Neutrophil (primary cell): ENCODE results near the gene GRXCR2.

Experiments used
- H3K27ac ChIP-seq: fragments of 200-600 bp; sonication (generic); 2 replicates; pipeline ENCODE4 v1.5.1; 2016; ENCODE audit warnings: mild to moderate bottlenecking, moderate library complexity
- H3K27me3 ChIP-seq: fragments of 200-600 bp; sonication (generic); 2 replicates; pipeline ENCODE4 v1.6.0; 2016; ENCODE audit warnings: mild to moderate bottlenecking
- H3K36me3 ChIP-seq: fragments of 200-600 bp; sonication (generic); 2 replicates; pipeline ENCODE4 v1.5.1; 2017
- H3K4me1 ChIP-seq, 2 experiments: fragments of 200-600 bp in 1 of 2; sonication (generic) in 1 of 2; 1 replicate in 1 of 2; 2 replicates in 1 of 2; pipeline versions ENCODE4 v1.5.1 to v1.6.1; 2013 to 2016; ENCODE audit warnings: low read depth in 1 of 2, low read length in 1 of 2, mild to moderate bottlenecking in 1 of 2, moderate library complexity in 1 of 2; ENCODE audit not compliant: control insufficient read depth in 1 of 2, insufficient read depth in 1 of 2
- H3K4me3 ChIP-seq, 2 experiments: fragments of 200-600 bp in 1 of 2; sonication (generic) in 1 of 2; 1 replicate in 1 of 2; 2 replicates in 1 of 2; pipeline ENCODE4 v1.5.1; 2013 to 2016; ENCODE audit warnings: low read depth in 1 of 2, low read length in 1 of 2, mild to moderate bottlenecking in 1 of 2, moderate library complexity in 1 of 2
- H3K9me3 ChIP-seq: fragments of 200-600 bp; sonication (generic); 2 replicates; pipeline ENCODE4 v1.5.1; 2016
- CTCF ChIP-seq: fragments of 200-600 bp; sonication (generic); IDR thresholded peaks from 2 replicates; pipeline ENCODE4 v1.5.1; 2016; ENCODE audit warnings: antibody characterized with exemption

The GRXCR2 gene

GRCh38 chr5:145829708-145830361 is 43.0 kb downstream of the GRXCR2 start:
- H3K27me3 ChIP-seq = no peaks in the 10 kb centered on the region
- H3K36me3 ChIP-seq = no peaks in the 10 kb centered on the region
- H3K4me3 ChIP-seq = no peak overlapping the region
- H3K9me3 ChIP-seq = no peaks in the 10 kb centered on the region
- H3K27ac ChIP-seq = no peak overlapping the region
- peaks cover 3 to 4% of the 10 kb centered on the region in 2 experiments for H3K4me1 ChIP-seq
- TF ChIP-seq CTCF = no peak

- Histone ChIP-seq H3K27me3 (no peaks in the 10 kb centered on the region), H3K36me3 (no peaks in the 10 kb centered on the region), H3K9me3 (no peaks in the 10 kb centered on the region), H3K27ac (no peak overlapping the region), H3K4me1 (no peaks in the 10 kb centered on the region), H3K4me3 (no peak overlapping the region)
- no peak for TF ChIP-seq CTCF
These were observed 45.7 kb downstream of the GRXCR2 start for GRCh38 chr5:145826895-145827674.

- no peaks in the 10 kb centered on the region for H3K4me1 ChIP-seq
- no peak for TF ChIP-seq CTCF
- no peaks in the 10 kb centered on the region for H3K9me3 ChIP-seq
- H3K27me3 ChIP-seq = no peaks in the 10 kb centered on the region
- H3K27ac ChIP-seq = no peak overlapping the region
- no peak overlapping the region for H3K4me3 ChIP-seq
- no peaks in the 10 kb centered on the region for H3K36me3 ChIP-seq
These were observed 47.0 kb downstream of the GRXCR2 start for GRCh38 chr5:145825751-145826180.

- Histone ChIP-seq H3K4me3 (no peak overlapping the region), H3K27me3 (no peaks in the 10 kb centered on the region), H3K36me3 (no peaks in the 10 kb centered on the region), H3K9me3 (no peaks in the 10 kb centered on the region), H3K27ac (no peak overlapping the region), H3K4me1 (no peaks in the 10 kb centered on the region)
- TF ChIP-seq CTCF = no peak
These were observed 48.8 kb downstream of the GRXCR2 start for GRCh38 chr5:145824040-145824439.

- Histone ChIP-seq H3K9me3 (no peaks in the 10 kb centered on the region), H3K27ac (no peak overlapping the region), H3K4me3 (no peak overlapping the region), H3K4me1 (no peaks in the 10 kb centered on the region), H3K27me3 (no peaks in the 10 kb centered on the region), H3K36me3 (no peaks in the 10 kb centered on the region)
- TF ChIP-seq CTCF = no peak
These were observed 54.2 kb downstream of the GRXCR2 start for GRCh38 chr5:145818604-145819003.
